D721Med (cell line): ENCODE results near the gene SLC1A5.

Source experiments
- DNase-seq: peaks from one replicate; pipeline ENCODE4 v3.0.0; 2011; ENCODE audit warnings: low spot score; ENCODE audit not compliant: insufficient read length
- FAIRE-seq: peaks from 2 replicates; lab custom pipeline; 2011; peaks lifted over from hg19 to GRCh38; lab: Jason Lieb, UNC
- TF ChIP-seq, protein P1 (sequence below): IDR thresholded peaks from 2 replicates; pipeline ENCODE4 v1.5.1; 2012; ENCODE audit warnings: mild to moderate bottlenecking, control low read depth; ENCODE audit not compliant: insufficient read depth; ENCODE audit errors: missing control alignments

Gene SLC1A5

DNA sequence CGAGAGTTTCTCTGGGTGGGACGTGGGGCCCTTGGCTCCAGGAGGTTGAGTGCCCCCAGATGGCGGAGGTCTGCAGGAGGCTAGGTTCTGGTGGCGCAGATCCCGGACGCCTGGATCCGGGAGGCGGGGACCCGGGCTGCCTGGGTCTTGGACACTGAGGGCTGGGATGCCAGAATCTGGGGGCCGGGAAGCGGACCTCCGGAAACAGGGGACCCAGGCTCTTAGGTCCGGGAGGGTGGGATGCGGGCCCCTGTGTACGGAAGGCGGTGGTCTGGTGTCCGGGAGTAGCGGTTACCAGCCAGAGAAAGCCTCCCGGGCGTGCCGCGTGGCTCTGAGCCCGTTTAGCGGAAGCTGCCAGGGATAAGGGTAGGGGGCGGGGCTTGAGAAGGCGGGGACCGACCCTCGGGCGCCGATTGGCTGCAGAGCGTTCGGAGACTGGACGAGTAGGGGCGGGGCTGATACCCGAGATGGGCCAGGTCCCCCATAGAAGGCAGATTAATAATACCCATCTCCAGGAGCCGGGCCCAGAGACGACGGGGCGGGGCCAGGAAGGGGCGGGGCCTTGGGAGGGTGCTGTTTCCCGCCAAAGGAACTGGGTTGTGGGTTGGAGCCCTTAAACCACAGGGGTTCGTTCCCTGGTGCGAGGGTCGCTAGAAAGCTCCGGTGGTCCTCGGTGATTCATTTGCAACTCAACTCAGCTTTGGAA lies at the start of gene SLC1A5:
Gene SLC1A5 (minus strand): TSS at position 333 of the 706 bp plus-strand sequence. CDS start 629 bp downstream, outside the sequence.
- TF ChIP-seq, protein P1, sequence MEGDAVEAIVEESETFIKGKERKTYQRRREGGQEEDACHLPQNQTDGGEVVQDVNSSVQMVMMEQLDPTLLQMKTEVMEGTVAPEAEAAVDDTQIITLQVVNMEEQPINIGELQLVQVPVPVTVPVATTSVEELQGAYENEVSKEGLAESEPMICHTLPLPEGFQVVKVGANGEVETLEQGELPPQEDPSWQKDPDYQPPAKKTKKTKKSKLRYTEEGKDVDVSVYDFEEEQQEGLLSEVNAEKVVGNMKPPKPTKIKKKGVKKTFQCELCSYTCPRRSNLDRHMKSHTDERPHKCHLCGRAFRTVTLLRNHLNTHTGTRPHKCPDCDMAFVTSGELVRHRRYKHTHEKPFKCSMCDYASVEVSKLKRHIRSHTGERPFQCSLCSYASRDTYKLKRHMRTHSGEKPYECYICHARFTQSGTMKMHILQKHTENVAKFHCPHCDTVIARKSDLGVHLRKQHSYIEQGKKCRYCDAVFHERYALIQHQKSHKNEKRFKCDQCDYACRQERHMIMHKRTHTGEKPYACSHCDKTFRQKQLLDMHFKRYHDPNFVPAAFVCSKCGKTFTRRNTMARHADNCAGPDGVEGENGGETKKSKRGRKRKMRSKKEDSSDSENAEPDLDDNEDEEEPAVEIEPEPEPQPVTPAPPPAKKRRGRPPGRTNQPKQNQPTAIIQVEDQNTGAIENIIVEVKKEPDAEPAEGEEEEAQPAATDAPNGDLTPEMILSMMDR, result no peak
- DNase-seq (peak; percentile 97), FAIRE-seq (no peak)

- FAIRE-seq (no peak), DNase-seq (no peak)
- TF ChIP-seq, protein P1, result no peak
Observed at GRCh38 chr19:46838160-46838559, 49.8 kb upstream of the SLC1A5 start.

DNA sequence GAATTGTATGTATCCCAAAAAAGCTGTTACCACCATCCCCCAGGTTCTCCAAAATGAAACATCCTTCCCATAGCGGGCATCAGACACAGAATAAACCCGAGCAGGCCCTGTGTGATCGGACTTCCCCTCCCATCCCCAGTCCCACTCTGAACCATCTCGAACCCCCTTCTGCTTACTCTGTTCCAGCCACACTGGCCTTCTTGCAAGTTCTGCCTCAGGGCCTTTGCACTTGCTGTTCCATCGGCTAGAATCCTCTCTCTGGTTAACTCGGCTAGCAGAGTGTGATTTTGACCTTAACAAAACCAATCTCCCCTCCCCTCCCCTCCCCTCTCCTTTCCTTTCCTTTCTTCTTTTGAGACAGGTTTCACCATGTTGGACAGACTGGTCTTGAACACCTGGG lies 46.6 kb upstream of the SLC1A5 start:
- no peak for DNase-seq
- FAIRE-seq, result no peak
- TF ChIP-seq, protein P1, result no peak

DNA sequence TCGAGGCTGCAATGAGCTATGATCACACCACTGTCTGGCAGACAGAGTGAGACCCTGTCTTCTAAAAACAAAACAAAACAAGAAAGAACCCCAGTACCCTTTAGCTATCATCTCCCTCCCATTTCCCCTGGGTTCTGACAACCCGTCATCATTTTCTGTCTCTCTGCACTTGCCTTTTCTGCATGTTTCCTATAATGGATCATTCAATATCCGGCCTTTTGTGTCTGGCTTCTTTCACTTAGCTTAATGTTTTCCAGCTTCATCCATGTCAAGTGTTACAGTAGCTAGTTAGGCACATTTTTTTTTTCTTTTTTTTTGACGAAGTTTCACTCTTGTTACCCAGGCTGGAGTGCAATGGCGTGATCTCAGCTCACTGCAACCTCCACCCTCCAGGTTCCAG lies 45.7 kb upstream of the SLC1A5 start:
- no peak for FAIRE-seq
- DNase-seq, result no peak
- TF ChIP-seq, protein P1, result no peak

GRCh38 chr19:46830864-46831263 lies 42.5 kb upstream of the SLC1A5 start:
- TF ChIP-seq, protein P1, result no peak
- no peak for DNase-seq
- no peak for FAIRE-seq

DNA sequence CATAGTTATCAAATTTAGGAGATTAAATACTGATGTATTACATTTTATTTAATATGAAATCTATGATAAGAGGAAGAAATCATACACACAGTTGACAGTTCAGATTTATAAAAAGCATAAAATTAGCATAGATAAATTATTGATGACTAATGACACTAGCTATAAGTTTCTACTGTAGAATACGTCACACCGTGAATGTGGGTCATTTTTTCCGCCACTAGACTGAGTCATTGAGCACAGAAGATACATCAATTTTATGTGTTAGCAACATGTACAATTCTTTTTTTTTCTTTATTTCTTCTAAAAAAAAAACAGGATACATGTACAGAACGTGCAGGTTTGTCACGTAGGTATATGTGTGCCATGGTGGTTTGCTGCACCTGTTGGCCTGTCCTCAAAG lies 40.1 kb upstream of the SLC1A5 start:
- DNase-seq (no peak), FAIRE-seq (no peak)
- TF ChIP-seq, protein P1, result no peak

- no peak for FAIRE-seq
- no peak for DNase-seq
- TF ChIP-seq, protein P1, result no peak
Observed at GRCh38 chr19:46825731-46826055, 37.3 kb upstream of the SLC1A5 start.
